Loucy (cell line): ENCODE data around the gene KLHL30.
"Not testable (repeated sequence)": the region's sequence is repeated elsewhere in the genome, so short reads cannot be mapped to it uniquely, and the experiment has no call there.

Experiments used
- H2AFZ ChIP-seq: fragments of 200-600 bp; sonication (generic); 2 replicates; pipeline ENCODE4 v1.6.0; 2016; ENCODE audit warnings: antibody characterized with exemption, mild to moderate bottlenecking, low read length, moderate library complexity
- H3F3A ChIP-seq: fragments of 200-600 bp; 2 replicates; pipeline ENCODE4 v1.6.0; 2016; ENCODE audit warnings: antibody characterized with exemption, low read depth, mild to moderate bottlenecking
- H3K27me3 ChIP-seq: fragments of 200-600 bp; sonication (generic); 2 replicates; pipeline ENCODE4 v1.6.1; 2014; ENCODE audit warnings: low read length, mild to moderate bottlenecking; ENCODE audit not compliant: insufficient read depth, poor library complexity, severe bottlenecking
- H3K36me3 ChIP-seq: fragments of 200-600 bp; sonication (generic); 2 replicates; pipeline ENCODE4 v1.6.1; 2016; ENCODE audit warnings: low read length; ENCODE audit not compliant: insufficient read depth
- H3K4me1 ChIP-seq: fragments of 200-600 bp; sonication (generic); 2 replicates; pipeline ENCODE4 v1.5.1; 2014; ENCODE audit warnings: low read length, mild to moderate bottlenecking; ENCODE audit not compliant: insufficient read depth, poor library complexity, severe bottlenecking
- H3K4me2 ChIP-seq: fragments of 200-600 bp; sonication (generic); 2 replicates; pipeline ENCODE4 v1.6.0; 2014; ENCODE audit warnings: antibody characterized with exemption, low read length, low read depth, mild to moderate bottlenecking; ENCODE audit not compliant: poor library complexity, severe bottlenecking
- H3K4me3 ChIP-seq: fragments of 200-600 bp; sonication (generic); 2 replicates; pipeline ENCODE4 v1.5.1; 2014; ENCODE audit warnings: low read length, mild to moderate bottlenecking, mixed read lengths; ENCODE audit not compliant: poor library complexity, severe bottlenecking
- H3K79me2 ChIP-seq: fragments of 200-600 bp; sonication (generic); 2 replicates; pipeline ENCODE4 v1.6.1; 2014; ENCODE audit warnings: low read length; ENCODE audit not compliant: insufficient read depth
- H3K9ac ChIP-seq: fragments of 200-600 bp; sonication (generic); 2 replicates; pipeline ENCODE4 v1.6.0; 2014; ENCODE audit warnings: mild to moderate bottlenecking, low read depth, low read length, moderate library complexity; ENCODE audit not compliant: poor library complexity, severe bottlenecking
- H3K9me2 ChIP-seq: fragments of 200-600 bp; sonication (generic); replicated peaks from 2 replicates; pipeline ENCODE4 v1.6.1; 2016; ENCODE audit warnings: low read depth, low read length, mixed read lengths
- H3K9me3 ChIP-seq: fragments of 200-600 bp; sonication (generic); 2 replicates; pipeline ENCODE4 v1.6.1; 2014; ENCODE audit warnings: mild to moderate bottlenecking, antibody characterized with exemption, low read length, low read depth; ENCODE audit not compliant: insufficient read depth
- H4K20me1 ChIP-seq: fragments of 200-600 bp; sonication (generic); 2 replicates; pipeline ENCODE4 v1.6.0; 2014; ENCODE audit warnings: antibody characterized with exemption, low read length, mild to moderate bottlenecking; ENCODE audit not compliant: insufficient read depth, poor library complexity, severe bottlenecking
- CTCF ChIP-seq: fragments of 200-600 bp; sonication (generic); conservative IDR thresholded peaks from 2 replicates; pipeline ENCODE4 v1.5.1; 2014; ENCODE audit warnings: mild to moderate bottlenecking, antibody characterized with exemption, low read length
- EZH2phosphoT487 ChIP-seq: fragments of 200-600 bp; IDR thresholded peaks from 2 replicates; pipeline ENCODE4 v1.6.1; 2018; ENCODE audit warnings: antibody characterized with exemption, mild to moderate bottlenecking, moderate library complexity, borderline replicate concordance

Gene KLHL30

DNA sequence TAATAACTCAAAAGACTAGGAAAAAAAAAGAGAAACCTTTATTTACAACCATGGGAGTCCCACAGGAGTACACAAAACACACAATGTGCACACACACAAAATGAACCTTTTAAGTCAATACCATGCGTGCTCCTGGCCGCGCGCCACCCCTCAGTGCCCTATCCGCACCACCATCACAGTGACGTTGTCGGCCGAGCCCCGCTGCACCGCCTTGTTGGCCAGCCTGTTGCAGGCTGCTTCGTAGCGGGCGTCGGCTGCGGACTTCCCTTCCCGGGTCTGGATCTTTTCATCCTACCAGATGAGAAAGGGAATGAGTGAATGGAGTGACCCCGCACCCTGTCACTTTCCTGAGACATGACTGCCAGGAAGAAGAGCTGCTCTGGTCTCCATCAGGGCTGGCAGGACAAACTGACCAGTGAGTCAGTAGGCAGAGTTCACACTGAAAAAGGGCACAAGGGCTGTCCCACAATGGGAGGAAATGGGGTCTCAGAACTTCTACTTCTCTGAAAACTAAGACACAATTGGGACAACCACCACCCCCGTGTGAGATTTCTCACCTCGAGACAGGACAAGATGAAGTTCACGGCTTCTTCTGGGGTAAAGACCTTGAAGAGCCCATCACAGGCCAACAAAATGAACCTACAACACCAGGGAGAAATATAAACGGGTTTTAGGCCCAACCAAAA lies 32.1 kb downstream of the KLHL30 start:
- Histone ChIP-seq H3K9me3 (no peaks in the 10 kb centered on the region), H3F3A (peaks cover 9% of the 10 kb centered on the region), H3K4me3 (no peak overlapping the region), H3K36me3 (peaks cover 60% of the 10 kb centered on the region; the same call in 1 of the 2 replicates), H3K9me2 (no peaks in the 10 kb centered on the region), H3K27me3 (no peaks in the 10 kb centered on the region), H2AFZ (no peak overlapping the region), H3K79me2 (no peaks in the 10 kb centered on the region), H4K20me1 (no peaks in the 10 kb centered on the region), H3K9ac (no peak overlapping the region), H3K4me2 (no peak overlapping the region), H3K4me1 (peaks cover 25% of the 10 kb centered on the region)
- TF ChIP-seq CTCF (no peak), EZH2phosphoT487 (no peak)

DNA sequence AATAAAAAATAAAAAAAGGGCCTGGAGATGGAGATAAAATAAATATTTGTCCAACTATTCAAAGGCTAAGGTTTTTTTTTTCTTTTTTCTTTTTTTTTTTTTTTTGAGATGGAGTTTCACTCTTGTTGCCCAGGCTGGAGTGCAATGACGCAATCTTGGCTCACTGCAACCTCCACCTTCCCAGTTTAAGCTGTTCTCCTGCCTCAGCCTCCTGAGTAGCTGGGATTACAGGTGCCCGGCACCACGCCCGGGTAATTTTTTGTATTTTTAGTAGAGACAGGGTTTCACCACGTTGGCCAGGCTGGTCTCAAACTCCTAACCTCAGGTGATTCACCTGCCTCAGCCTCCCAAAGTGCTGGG lies 32.6 kb downstream of the KLHL30 start:
- H3K9me3 ChIP-seq, H3K4me2 ChIP-seq, H3K27me3 ChIP-seq, H3K4me3 ChIP-seq, H3K9me2 ChIP-seq, H4K20me1 ChIP-seq, H3K79me2 ChIP-seq, H3K9ac ChIP-seq, H2AFZ ChIP-seq, H3F3A ChIP-seq: not testable (repeated sequence)
- Histone ChIP-seq H3K36me3 (peaks cover 60% of the 10 kb centered on the region; the same call in 1 of the 2 replicates), H3K4me1 (peaks cover 28% of the 10 kb centered on the region)

DNA sequence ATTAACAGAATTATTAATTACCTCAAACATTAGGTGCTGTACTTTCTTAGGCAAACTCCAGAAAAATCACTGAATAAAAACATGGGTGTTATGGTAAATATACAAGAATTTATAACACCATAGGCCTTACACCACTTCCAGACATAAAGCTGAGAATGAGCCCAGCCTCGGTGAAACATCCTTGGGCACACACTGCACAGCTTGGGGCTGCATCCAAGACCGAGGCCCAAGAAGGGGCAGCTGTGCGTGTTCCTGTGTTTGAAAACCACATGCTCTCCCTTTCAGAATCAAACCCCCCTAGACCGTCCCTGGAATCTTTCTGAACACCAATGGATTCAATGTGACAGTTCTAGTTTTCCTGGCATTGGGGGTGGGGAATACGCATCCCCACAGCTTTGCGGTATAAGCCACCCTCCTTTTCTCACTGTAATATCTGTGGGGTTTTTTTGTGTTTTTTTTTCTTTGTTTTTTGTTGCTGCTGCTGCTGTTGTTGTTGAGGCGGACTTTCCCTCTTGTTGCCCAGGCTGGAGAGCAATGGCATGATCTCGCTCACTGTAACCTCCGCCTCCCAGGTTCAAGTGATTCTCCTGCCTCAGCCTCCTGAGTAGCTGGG lies 33.2 kb downstream of the KLHL30 start:
- no peaks in the 10 kb centered on the region for H3K79me2 ChIP-seq
- no peaks in the 10 kb centered on the region for H4K20me1 ChIP-seq
- no peak overlapping the region for H3K9ac ChIP-seq
- H2AFZ ChIP-seq = no peak overlapping the region
- H3K9me3 ChIP-seq = no peaks in the 10 kb centered on the region
- no peak overlapping the region for H3K4me2 ChIP-seq
- H3K36me3 ChIP-seq = peaks cover 61% of the 10 kb centered on the region; the same call in 1 of the 2 replicates
- peaks cover 28% of the 10 kb centered on the region for H3K4me1 ChIP-seq
- no peak for TF ChIP-seq CTCF
- TF ChIP-seq EZH2phosphoT487 = no peak
- no peak overlapping the region for H3K4me3 ChIP-seq
- H3K9me2 ChIP-seq = no peaks in the 10 kb centered on the region
- H3K27me3 ChIP-seq = no peaks in the 10 kb centered on the region
- H3F3A ChIP-seq = peaks cover 9% of the 10 kb centered on the region

GRCh38 chr2:238172439-238172838 lies 34.0 kb downstream of the KLHL30 start:
- H3K27me3 ChIP-seq = no peaks in the 10 kb centered on the region
- no peak overlapping the region for H3K9ac ChIP-seq
- no peaks in the 10 kb centered on the region for H3K79me2 ChIP-seq
- no peak overlapping the region for H3K4me2 ChIP-seq
- no peak for TF ChIP-seq CTCF
- no peak for TF ChIP-seq EZH2phosphoT487
- peaks cover 33% of the 10 kb centered on the region for H3K4me1 ChIP-seq
- no peak overlapping the region for H2AFZ ChIP-seq
- H3K36me3 ChIP-seq = peaks cover 64% of the 10 kb centered on the region; the same call in 1 of the 2 replicates
- no peaks in the 10 kb centered on the region for H3K9me3 ChIP-seq
- no peak overlapping the region for H3K4me3 ChIP-seq
- no peaks in the 10 kb centered on the region for H4K20me1 ChIP-seq
- H3F3A ChIP-seq = peaks cover 9% of the 10 kb centered on the region
- no peaks in the 10 kb centered on the region for H3K9me2 ChIP-seq
